ENCODE data around the gene OOSP3.
"Not testable (repeated sequence)": the region's sequence is repeated elsewhere in the genome, so short reads cannot be mapped to it uniquely, and the experiment has no call there.

The OOSP3 gene

DNA sequence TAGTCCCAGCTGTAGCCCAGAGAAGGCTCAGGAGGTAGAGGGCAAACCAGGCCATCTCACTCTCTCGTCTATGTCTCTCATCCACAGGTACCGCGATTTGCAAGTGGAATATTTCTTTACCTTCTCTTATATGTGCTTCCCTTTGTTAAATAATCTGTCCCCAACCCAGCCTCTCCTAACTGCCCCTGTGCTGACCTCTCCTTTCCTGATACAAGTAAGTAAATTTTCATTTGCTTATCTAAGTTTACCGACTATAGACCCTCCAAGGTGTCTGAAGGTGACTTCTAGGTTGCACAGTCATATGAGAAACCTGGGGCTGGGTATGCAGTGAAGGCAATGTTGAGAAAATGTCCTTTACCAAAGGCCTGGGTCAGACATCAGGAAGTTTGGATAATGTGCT, 33.2 kb upstream of the OOSP3 start, which contains the start of gene CBLIF:
Gene CBLIF, minus strand, starts transcription at position 101 of the 400 bp plus-strand sequence. Its CDS starts 46 bp downstream, at position 55.
- TF ChIP-seq, protein P1, sequence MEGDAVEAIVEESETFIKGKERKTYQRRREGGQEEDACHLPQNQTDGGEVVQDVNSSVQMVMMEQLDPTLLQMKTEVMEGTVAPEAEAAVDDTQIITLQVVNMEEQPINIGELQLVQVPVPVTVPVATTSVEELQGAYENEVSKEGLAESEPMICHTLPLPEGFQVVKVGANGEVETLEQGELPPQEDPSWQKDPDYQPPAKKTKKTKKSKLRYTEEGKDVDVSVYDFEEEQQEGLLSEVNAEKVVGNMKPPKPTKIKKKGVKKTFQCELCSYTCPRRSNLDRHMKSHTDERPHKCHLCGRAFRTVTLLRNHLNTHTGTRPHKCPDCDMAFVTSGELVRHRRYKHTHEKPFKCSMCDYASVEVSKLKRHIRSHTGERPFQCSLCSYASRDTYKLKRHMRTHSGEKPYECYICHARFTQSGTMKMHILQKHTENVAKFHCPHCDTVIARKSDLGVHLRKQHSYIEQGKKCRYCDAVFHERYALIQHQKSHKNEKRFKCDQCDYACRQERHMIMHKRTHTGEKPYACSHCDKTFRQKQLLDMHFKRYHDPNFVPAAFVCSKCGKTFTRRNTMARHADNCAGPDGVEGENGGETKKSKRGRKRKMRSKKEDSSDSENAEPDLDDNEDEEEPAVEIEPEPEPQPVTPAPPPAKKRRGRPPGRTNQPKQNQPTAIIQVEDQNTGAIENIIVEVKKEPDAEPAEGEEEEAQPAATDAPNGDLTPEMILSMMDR (IDR thresholded peaks at IDR 0.05; ENCODE audit: control insufficient read depth, insufficient read depth, low read depth, low read length, missing control alignments), result no peak
- H3K4me3 ChIP-seq (ENCODE audit: control insufficient read depth, low read depth, low read length), result no peak within 1 kb of the TSS
- no peak for DNase-seq (ENCODE audit: low read depth)

DNA sequence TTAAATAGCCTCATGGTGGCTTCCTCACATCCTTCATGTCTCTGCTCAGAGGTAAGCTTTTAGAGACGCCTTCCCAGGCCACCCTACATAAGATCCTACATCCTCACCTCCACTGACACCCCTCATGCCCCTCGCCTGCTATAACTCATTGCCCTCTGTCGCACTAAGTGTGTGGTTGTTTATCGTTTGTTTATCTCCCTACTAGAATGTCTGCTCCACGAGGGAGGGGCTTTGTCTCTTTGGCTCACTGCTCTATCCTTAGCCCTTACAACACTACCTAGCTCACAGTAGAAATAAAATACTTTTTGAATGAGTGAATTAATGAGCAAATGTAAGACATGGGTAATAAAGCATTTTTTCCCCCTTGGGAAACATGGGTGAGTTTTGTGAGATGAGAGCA, 32.0 kb upstream of the OOSP3 start:
- TF ChIP-seq, protein P1 (IDR thresholded peaks at IDR 0.05; ENCODE audit: control insufficient read depth, insufficient read depth, low read depth, low read length, missing control alignments), result no peak

DNA sequence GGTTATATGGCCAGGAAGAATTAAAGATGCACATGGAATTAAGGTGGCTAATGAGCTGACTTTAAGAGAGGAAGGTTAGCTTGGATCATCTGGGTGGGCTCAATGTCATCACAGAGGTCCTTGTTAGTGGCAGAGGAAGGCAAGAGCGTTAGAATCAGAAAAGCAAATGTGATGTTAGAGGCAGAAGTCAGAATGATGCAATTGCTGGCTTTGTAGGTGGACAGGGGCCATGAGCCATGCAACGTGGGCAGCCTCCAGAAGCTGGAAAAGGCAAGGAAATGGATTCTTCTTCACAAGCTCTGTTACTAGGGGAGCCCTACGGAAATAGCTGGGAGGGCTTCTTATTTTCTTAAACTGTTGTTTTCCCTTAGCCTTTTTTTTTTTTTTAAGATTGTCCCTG, 31.0 kb upstream of the OOSP3 start:
- DNase-seq (ENCODE audit: low read depth), result no peak
- H3K4me3 ChIP-seq (ENCODE audit: control insufficient read depth, low read depth, low read length), result no peak overlapping the region
- TF ChIP-seq, protein P1 (IDR thresholded peaks at IDR 0.05; ENCODE audit: control insufficient read depth, insufficient read depth, low read depth, low read length, missing control alignments), result no peak

More for the DNA sequence above, 32.0 kb upstream of the OOSP3 start:
- no peak for DNase-seq (ENCODE audit: low read depth)
- H3K4me3 ChIP-seq (ENCODE audit: control insufficient read depth, low read depth, low read length), result no peak overlapping the region

DNA sequence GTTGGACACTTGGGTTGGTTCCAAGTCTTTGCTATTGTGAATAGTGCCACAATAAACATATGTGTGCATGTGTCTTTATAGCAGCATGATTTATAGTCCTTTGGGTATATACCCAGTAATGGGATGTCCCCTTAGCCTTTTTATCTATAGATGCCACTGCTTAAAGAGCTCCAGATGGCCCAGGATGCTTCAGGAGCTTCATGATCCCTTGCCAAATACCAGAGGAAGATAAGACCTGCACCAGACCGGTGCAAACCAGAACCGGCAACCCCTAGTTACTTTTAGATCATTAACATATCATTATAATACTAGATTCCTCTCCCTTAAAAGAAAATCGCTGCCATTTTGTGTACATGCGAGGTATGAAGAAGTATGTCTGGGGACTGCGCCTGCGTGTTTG, 30.1 kb upstream of the OOSP3 start:
- DNase-seq (ENCODE audit: low read depth); H3K4me3 ChIP-seq (ENCODE audit: control insufficient read depth, low read depth, low read length): not testable (repeated sequence)

DNA sequence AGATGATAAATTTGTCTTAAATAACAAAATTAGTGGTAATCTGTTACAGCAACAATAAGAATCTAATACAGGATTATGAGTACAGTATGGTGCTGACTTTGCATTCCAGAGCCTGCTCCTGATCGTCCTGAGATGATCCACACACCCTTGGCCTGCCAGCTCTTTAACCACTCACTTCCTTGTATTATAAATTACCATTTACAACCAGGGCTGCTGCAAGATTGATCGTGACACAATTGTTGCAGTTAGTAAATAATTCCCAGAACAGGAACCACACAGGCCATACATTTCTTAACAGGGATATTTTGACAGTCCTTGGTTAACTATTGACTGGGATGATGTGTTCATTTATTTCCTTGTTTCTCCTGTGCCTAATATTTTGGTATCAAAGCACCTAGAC, 29.5 kb upstream of the OOSP3 start:
- H3K4me3 ChIP-seq (ENCODE audit: control insufficient read depth, low read depth, low read length), result no peak overlapping the region
- DNase-seq (ENCODE audit: low read depth), result no peak
- TF ChIP-seq, protein P1 (IDR thresholded peaks at IDR 0.05; ENCODE audit: control insufficient read depth, insufficient read depth, low read depth, low read length, missing control alignments), result no peak

DNA sequence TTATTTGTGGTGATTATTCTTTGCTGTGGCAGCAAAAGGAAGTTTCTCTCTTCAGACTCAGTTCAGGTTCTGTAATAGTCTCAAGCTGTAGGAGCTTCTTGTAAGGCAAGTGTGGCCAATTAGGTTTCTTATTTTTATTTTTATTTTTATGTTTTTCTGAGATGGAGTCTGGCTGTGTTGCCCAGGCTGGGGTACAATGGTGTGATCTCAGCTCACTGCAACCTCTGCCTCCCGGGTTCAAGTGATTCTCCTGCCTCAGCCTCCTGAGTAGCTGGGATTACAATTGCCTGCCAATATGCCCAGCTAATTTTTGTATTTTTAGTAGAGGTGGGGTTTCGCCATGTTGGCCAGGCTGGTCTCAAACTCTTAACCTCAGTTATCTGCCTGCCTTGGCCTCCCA, 29.0 kb upstream of the OOSP3 start:
- not testable (repeated sequence) for H3K4me3 ChIP-seq (ENCODE audit: control insufficient read depth, low read depth, low read length); DNase-seq (ENCODE audit: low read depth)

DNA sequence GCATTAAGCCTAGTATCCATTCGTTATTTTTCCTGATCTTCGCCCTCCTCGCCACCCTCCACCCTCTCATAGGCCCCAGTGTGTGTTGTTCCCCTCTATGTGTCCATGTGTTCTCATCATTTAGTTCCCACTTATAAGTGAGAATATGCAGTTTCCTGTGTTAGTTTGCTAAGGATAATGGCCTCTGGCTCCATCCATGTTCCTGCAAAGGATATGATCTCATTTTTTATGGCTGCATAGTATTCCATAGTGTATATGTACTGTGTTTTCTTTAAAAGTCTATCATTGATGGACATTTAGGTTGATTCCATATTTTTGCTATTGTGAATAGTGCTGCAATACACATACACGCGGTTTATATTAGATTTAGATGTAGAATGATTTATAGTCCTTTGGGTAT, 27.2 kb upstream of the OOSP3 start:
- not testable (repeated sequence) for DNase-seq (ENCODE audit: low read depth); H3K4me3 ChIP-seq (ENCODE audit: control insufficient read depth, low read depth, low read length)

- DNase-seq (ENCODE audit: low read depth), result no peak
- TF ChIP-seq, protein P1 (IDR thresholded peaks at IDR 0.05; ENCODE audit: control insufficient read depth, insufficient read depth, low read depth, low read length, missing control alignments), result no peak
- H3K4me3 ChIP-seq (ENCODE audit: control insufficient read depth, low read depth, low read length), result no peak overlapping the region
These were observed 23.7 kb upstream of the OOSP3 start for GRCh38 chr11:59854871-59855270.
